Measurements from ENCODE around the gene SLC7A11. TPM values are rescaled to one million over a fixed set of nuclear protein-coding genes. Genes with fewer than 3 reads are reported as not detected.

SLC7A11 gene
- total and polyA plus RNA-seq, 2 donors (not counting 1 experiment from before 2014, with no cell fraction given): 9.6 to 74.8 TPM

- TF ChIP-seq EZH2 (IDR thresholded peaks at IDR 0.05; ENCODE audit: low read length, missing control alignments): no peak
- TF ChIP-seq, protein P1, sequence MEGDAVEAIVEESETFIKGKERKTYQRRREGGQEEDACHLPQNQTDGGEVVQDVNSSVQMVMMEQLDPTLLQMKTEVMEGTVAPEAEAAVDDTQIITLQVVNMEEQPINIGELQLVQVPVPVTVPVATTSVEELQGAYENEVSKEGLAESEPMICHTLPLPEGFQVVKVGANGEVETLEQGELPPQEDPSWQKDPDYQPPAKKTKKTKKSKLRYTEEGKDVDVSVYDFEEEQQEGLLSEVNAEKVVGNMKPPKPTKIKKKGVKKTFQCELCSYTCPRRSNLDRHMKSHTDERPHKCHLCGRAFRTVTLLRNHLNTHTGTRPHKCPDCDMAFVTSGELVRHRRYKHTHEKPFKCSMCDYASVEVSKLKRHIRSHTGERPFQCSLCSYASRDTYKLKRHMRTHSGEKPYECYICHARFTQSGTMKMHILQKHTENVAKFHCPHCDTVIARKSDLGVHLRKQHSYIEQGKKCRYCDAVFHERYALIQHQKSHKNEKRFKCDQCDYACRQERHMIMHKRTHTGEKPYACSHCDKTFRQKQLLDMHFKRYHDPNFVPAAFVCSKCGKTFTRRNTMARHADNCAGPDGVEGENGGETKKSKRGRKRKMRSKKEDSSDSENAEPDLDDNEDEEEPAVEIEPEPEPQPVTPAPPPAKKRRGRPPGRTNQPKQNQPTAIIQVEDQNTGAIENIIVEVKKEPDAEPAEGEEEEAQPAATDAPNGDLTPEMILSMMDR (conservative IDR thresholded peaks at IDR 0.05 in 1 of 2, IDR thresholded peaks at IDR 0.05 in 1 of 2; ENCODE audit: low read depth in 1 of 2, low read length in 2 of 2): no peak
- H3K79me2 ChIP-seq (ENCODE audit: control insufficient read depth, insufficient read depth, low read length): no peaks in the 10 kb centered on the region
- DNase-seq (ENCODE audit: low read depth in 2 of 2): no peak
- no peaks in the 10 kb centered on the region for H3K9me3 ChIP-seq (ENCODE audit: control insufficient read depth, insufficient read depth, low read depth, low read length)
- H3K4me2 ChIP-seq (ENCODE audit: extremely low read depth, insufficient read depth, low read length): no peak overlapping the region
- H3K27ac ChIP-seq (ENCODE audit: insufficient read depth, low read length): no peak overlapping the region
- H3K4me1 ChIP-seq (ENCODE audit: control insufficient read depth, extremely low read depth, insufficient read depth, low read length): peaks cover 5% of the 10 kb centered on the region
- H2AFZ ChIP-seq (ENCODE audit: low read length): no peak overlapping the region
- no peaks in the 10 kb centered on the region for H3K27me3 ChIP-seq (ENCODE audit: control insufficient read depth, insufficient read depth, low read length)
- no peaks in the 10 kb centered on the region for H4K20me1 ChIP-seq (ENCODE audit: control insufficient read depth, extremely low read depth, insufficient read depth, low read length)
- no peak overlapping the region for H3K4me3 ChIP-seq (replicated peaks in 1 of 4; ENCODE audit: control extremely low read depth in 1 of 4, insufficient read depth in 1 of 4, low read depth in 3 of 4, low read length in 4 of 4)
- H3K36me3 ChIP-seq (ENCODE audit: control insufficient read depth, insufficient read depth, low read length): no peaks in the 10 kb centered on the region
- H3K9ac ChIP-seq (ENCODE audit: insufficient read depth, low read length): no peak overlapping the region
These were observed 17.5 kb downstream of the SLC7A11 start for GRCh38 chr4:138224614-138225013.

DNA sequence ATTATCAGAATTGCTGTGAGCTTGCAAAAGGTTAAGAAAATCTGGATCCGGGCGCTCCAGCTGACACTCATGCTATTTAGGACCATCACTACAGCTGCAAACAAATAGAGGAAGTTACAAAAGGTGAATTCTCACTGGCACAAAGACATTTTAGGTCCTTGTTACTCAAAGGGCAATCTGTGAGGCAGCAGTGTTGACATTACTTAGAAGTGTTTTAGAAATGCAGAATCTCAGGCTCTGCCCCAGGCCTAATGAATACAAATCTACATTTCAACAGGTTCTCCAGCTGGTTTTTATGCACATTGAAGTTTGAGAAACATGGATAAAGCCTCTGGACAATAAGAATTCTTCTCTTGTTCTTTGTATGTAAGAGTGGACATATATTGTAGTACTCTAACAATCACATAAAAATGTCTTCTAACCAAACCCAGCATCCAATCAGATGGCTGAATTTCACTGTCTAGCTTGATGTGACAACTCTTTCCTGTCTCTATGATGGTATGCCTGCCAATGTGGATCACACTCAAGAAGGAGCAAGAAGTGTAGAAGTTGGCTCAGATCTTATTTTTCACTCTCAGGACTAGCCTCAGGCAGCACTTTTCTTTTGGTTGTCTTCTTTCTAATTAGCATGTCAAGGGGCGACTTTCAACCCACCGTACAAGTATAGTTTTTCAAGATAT, 18.8 kb downstream of the SLC7A11 start:
- Histone ChIP-seq H3K4me2 (ENCODE audit: extremely low read depth, insufficient read depth, low read length) (no peak overlapping the region), H3K9ac (ENCODE audit: insufficient read depth, low read length) (no peak overlapping the region), H2AFZ (ENCODE audit: low read length) (no peak overlapping the region), H3K4me1 (ENCODE audit: control insufficient read depth, extremely low read depth, insufficient read depth, low read length) (peaks cover 5% of the 10 kb centered on the region), H3K27ac (ENCODE audit: insufficient read depth, low read length) (no peak overlapping the region), H3K4me3 (replicated peaks in 1 of 4; ENCODE audit: control extremely low read depth in 1 of 4, insufficient read depth in 1 of 4, low read depth in 3 of 4, low read length in 4 of 4) (no peak overlapping the region), H3K36me3 (ENCODE audit: control insufficient read depth, insufficient read depth, low read length) (peaks cover 2% of the 10 kb centered on the region), H3K27me3 (ENCODE audit: control insufficient read depth, insufficient read depth, low read length) (no peaks in the 10 kb centered on the region), H4K20me1 (ENCODE audit: control insufficient read depth, extremely low read depth, insufficient read depth, low read length) (no peaks in the 10 kb centered on the region), H3K79me2 (ENCODE audit: control insufficient read depth, insufficient read depth, low read length) (no peaks in the 10 kb centered on the region), H3K9me3 (ENCODE audit: control insufficient read depth, insufficient read depth, low read depth, low read length) (no peaks in the 10 kb centered on the region)
- no peak for TF ChIP-seq EZH2 (IDR thresholded peaks at IDR 0.05; ENCODE audit: low read length, missing control alignments)
- TF ChIP-seq, protein P1 (conservative IDR thresholded peaks at IDR 0.05 in 1 of 2, IDR thresholded peaks at IDR 0.05 in 1 of 2; ENCODE audit: low read depth in 1 of 2, low read length in 2 of 2): no peak
- no peak for DNase-seq (ENCODE audit: low read depth in 2 of 2)

- Histone ChIP-seq H3K4me1 (ENCODE audit: control insufficient read depth, extremely low read depth, insufficient read depth, low read length) (peaks cover 5% of the 10 kb centered on the region), H3K79me2 (ENCODE audit: control insufficient read depth, insufficient read depth, low read length) (no peaks in the 10 kb centered on the region), H3K27me3 (ENCODE audit: control insufficient read depth, insufficient read depth, low read length) (no peaks in the 10 kb centered on the region), H3K4me3 (replicated peaks in 1 of 4; ENCODE audit: control extremely low read depth in 1 of 4, insufficient read depth in 1 of 4, low read depth in 3 of 4, low read length in 4 of 4) (no peak overlapping the region), H2AFZ (ENCODE audit: low read length) (peak overlapping the region; percentile 34), H3K9me3 (ENCODE audit: control insufficient read depth, insufficient read depth, low read depth, low read length) (no peaks in the 10 kb centered on the region), H4K20me1 (ENCODE audit: control insufficient read depth, extremely low read depth, insufficient read depth, low read length) (no peaks in the 10 kb centered on the region), H3K9ac (ENCODE audit: insufficient read depth, low read length) (peak overlapping the region; percentile 28), H3K27ac (ENCODE audit: insufficient read depth, low read length) (peak overlapping the region; percentile 82), H3K36me3 (ENCODE audit: control insufficient read depth, insufficient read depth, low read length) (peaks cover 2% of the 10 kb centered on the region), H3K4me2 (ENCODE audit: extremely low read depth, insufficient read depth, low read length) (peak overlapping the region; percentile 42)
- TF ChIP-seq, protein P1 (conservative IDR thresholded peaks at IDR 0.05 in 1 of 2, IDR thresholded peaks at IDR 0.05 in 1 of 2; ENCODE audit: low read depth in 1 of 2, low read length in 2 of 2): peak in 1 of 2 donors; percentile 12
- no peak for TF ChIP-seq EZH2 (IDR thresholded peaks at IDR 0.05; ENCODE audit: low read length, missing control alignments)
- DNase-seq (ENCODE audit: low read depth in 2 of 2): peak; percentile 80 to 84
These were observed 20.1 kb downstream of the SLC7A11 start for GRCh38 chr4:138222046-138222445.
